ENCODE results near the gene PTPRN.
"Not testable (repeated sequence)": the region's sequence is repeated elsewhere in the genome, so short reads cannot be mapped to it uniquely, and the experiment has no call there.

PTPRN gene

GRCh38 chr2:219287580-219288265 is 21.5 kb downstream of the PTPRN start:
- no peak for DNase-seq (ENCODE audit: low read depth, low spot score)

- not testable (repeated sequence) for DNase-seq (ENCODE audit: low read depth, low spot score)
These were observed 22.1 kb downstream of the PTPRN start for GRCh38 chr2:219287116-219287440.

GRCh38 chr2:219286436-219287115 is 22.6 kb downstream of the PTPRN start:
- no peak for DNase-seq (ENCODE audit: low read depth, low spot score)

GRCh38 chr2:219285894-219286425 is 23.2 kb downstream of the PTPRN start:
- no peak for DNase-seq (ENCODE audit: low read depth, low spot score)

- no peak for DNase-seq (ENCODE audit: low read depth, low spot score)
These were observed 23.8 kb downstream of the PTPRN start for GRCh38 chr2:219285373-219285735.

GRCh38 chr2:219284501-219285372 is 24.5 kb downstream of the PTPRN start:
- DNase-seq (ENCODE audit: low read depth, low spot score): no peak

GRCh38 chr2:219282943-219283581 is 26.1 kb downstream of the PTPRN start:
- no peak for DNase-seq (ENCODE audit: low read depth, low spot score)

- no peak for DNase-seq (ENCODE audit: low read depth, low spot score)
These were observed 26.8 kb downstream of the PTPRN start for GRCh38 chr2:219282375-219282774.

GRCh38 chr2:219281588-219281987 is 27.6 kb downstream of the PTPRN start:
- DNase-seq (ENCODE audit: low read depth, low spot score): no peak

- no peak for DNase-seq (ENCODE audit: low read depth, low spot score)
These were observed 28.6 kb downstream of the PTPRN start for GRCh38 chr2:219280651-219281050.

- DNase-seq (ENCODE audit: low read depth, low spot score): no peak
These were observed 29.2 kb downstream of the PTPRN start for GRCh38 chr2:219279916-219280516.

GRCh38 chr2:219279151-219279915 is 29.9 kb downstream of the PTPRN start, which contains the start of gene DNAJB2:
TSS of gene DNAJB2 (plus strand) at chr2:219279366. CDS start at chr2:219279834, 468 bp downstream.
- peak; percentile 78 for DNase-seq (ENCODE audit: low read depth, low spot score)

- DNase-seq (ENCODE audit: low read depth, low spot score): no peak
These were observed 30.5 kb downstream of the PTPRN start for GRCh38 chr2:219278655-219279150.

- no peak for DNase-seq (ENCODE audit: low read depth, low spot score)
These were observed 31.2 kb downstream of the PTPRN start for GRCh38 chr2:219277703-219278654.

- DNase-seq (ENCODE audit: low read depth, low spot score): no peak
These were observed 34.8 kb downstream of the PTPRN start for GRCh38 chr2:219274361-219274921.

- DNase-seq (ENCODE audit: low read depth, low spot score): no peak
These were observed 35.3 kb downstream of the PTPRN start for GRCh38 chr2:219273937-219274336.

- DNase-seq (ENCODE audit: low read depth, low spot score): no peak
These were observed 36.2 kb downstream of the PTPRN start for GRCh38 chr2:219272995-219273394.

GRCh38 chr2:219272356-219272755 is 36.8 kb downstream of the PTPRN start:
- DNase-seq (ENCODE audit: low read depth, low spot score): no peak

GRCh38 chr2:219271021-219271420 is 38.2 kb downstream of the PTPRN start:
- DNase-seq (ENCODE audit: low read depth, low spot score): no peak
